Naive thymus-derived CD4-positive, alpha-beta T cell (primary cell): ENCODE results near the gene DENND4B. TPM values are rescaled to one million over a fixed set of nuclear protein-coding genes. Genes with fewer than 3 reads are reported as not detected.

ENCODE experiments used
- ATAC-seq: fragments of 150-1000 bp; cut with Tn5 transposase; 2 replicates; pipeline ENCODE4 v1.10.0; 2021; ENCODE audit warnings: mild to moderate bottlenecking, moderate library complexity
- CTCF ChIA-PET: fragments of 350-600 bp; sonication (Branson Sonifier 250); formaldehyde crosslinking; loops from one replicate; lab custom pipeline; 2021; ENCODE audit warnings: antibody characterized with exemption; lab: Charles Lee
- POLR2A ChIA-PET: fragments of 350-600 bp; sonication (Branson Sonifier 250); formaldehyde crosslinking; loops from one replicate; lab custom pipeline; 2021; ENCODE audit warnings: antibody characterized with exemption, inconsistent platforms; lab: Charles Lee
- DNase-seq, 9 donors: peaks; one replicate each; pipeline versions ENCODE4 v3.0.0 to v3.0.0-alpha.2; 2020 to 2022; ENCODE audit warnings: mixed read lengths in 1 of 9
- H3K27ac ChIP-seq: one replicate; pipeline ENCODE4 v1.7.0; 2013; ENCODE audit warnings: mild to moderate bottlenecking, low read depth, low read length, moderate library complexity
- H3K27me3 ChIP-seq, 2 donors: one replicate each; pipeline ENCODE4 v1.7.0; 2013; ENCODE audit warnings: low read length in 2 of 2, mild to moderate bottlenecking in 2 of 2, moderate library complexity in 2 of 2; ENCODE audit not compliant: control insufficient read depth in 2 of 2, insufficient read depth in 2 of 2
- H3K36me3 ChIP-seq, 3 experiments: 1 replicate in 2 of 3; 2 replicates in 1 of 3; pipeline ENCODE4 v1.7.0; 2013; ENCODE audit warnings: low read length in 3 of 3, mild to moderate bottlenecking in 3 of 3, moderate library complexity in 1 of 3; ENCODE audit not compliant: insufficient read depth in 3 of 3, control insufficient read depth in 2 of 3
- H3K4me1 ChIP-seq, 2 donors: one replicate each; pipeline ENCODE4 v1.7.0; 2013; ENCODE audit warnings: low read length in 2 of 2, mild to moderate bottlenecking in 2 of 2, moderate library complexity in 1 of 2; ENCODE audit not compliant: control insufficient read depth in 2 of 2, insufficient read depth in 2 of 2
- H3K4me3 ChIP-seq: 2 replicates; pipeline ENCODE4 v1.7.0; 2013; ENCODE audit warnings: mild to moderate bottlenecking, low read length
- H3K9me3 ChIP-seq, 3 experiments: 1 replicate in 2 of 3; 2 replicates in 1 of 3; pipeline ENCODE4 v1.7.0; 2013; ENCODE audit warnings: low read length in 3 of 3; ENCODE audit not compliant: control insufficient read depth in 2 of 3
- H3K27ac Mint-ChIP-seq, 9 donors: one replicate each; pipeline ENCODE4 v1.8.0; 2020 to 2022; ENCODE audit warnings: mixed read lengths in 9 of 9, mild to moderate bottlenecking in 8 of 9, moderate library complexity in 5 of 9, inconsistent platforms in 2 of 9
- H3K27me3 Mint-ChIP-seq, 5 donors: one replicate each; pipeline ENCODE4 v1.8.0; 2021 to 2022; ENCODE audit warnings: mixed read lengths in 5 of 5, mild to moderate bottlenecking in 1 of 5
- H3K36me3 Mint-ChIP-seq, 5 donors: one replicate each; pipeline ENCODE4 v1.8.0; 2020 to 2022; ENCODE audit warnings: mixed read lengths in 5 of 5, mild to moderate bottlenecking in 3 of 5, inconsistent platforms in 1 of 5
- H3K4me1 Mint-ChIP-seq, 7 donors: one replicate each; pipeline ENCODE4 v1.8.0; 2020 to 2022; ENCODE audit warnings: mixed read lengths in 7 of 7, mild to moderate bottlenecking in 3 of 7, inconsistent platforms in 1 of 7
- H3K4me3 Mint-ChIP-seq, 10 donors: one replicate each; pipeline ENCODE4 v1.8.0; 2020 to 2022; ENCODE audit warnings: mild to moderate bottlenecking in 10 of 10, mixed read lengths in 10 of 10, moderate library complexity in 6 of 10, inconsistent platforms in 2 of 10
- H3K9me3 Mint-ChIP-seq, 11 donors: one replicate each; pipeline ENCODE4 v1.8.0; 2020 to 2022; ENCODE audit warnings: mixed read lengths in 11 of 11, mild to moderate bottlenecking in 4 of 11, inconsistent platforms in 1 of 11, moderate library complexity in 1 of 11
- intact Hi-C, 2 donors: fragments of 100-400 bp; cut with micrococcal nuclease; formaldehyde crosslinking; loops; one replicate each; pipeline ENCODE4 v1.15.1; 2023
- polyA plus RNA-seq, 2 donors: library from polyadenylated mRNA; unstranded; fragments of 300-500 nt; fragmentation: Illumina TruSeq; gene quantifications; one replicate each; pipeline ENCODE4 v1.2.3, GENCODE V29; 2021
- total RNA-seq, 6 experiments: library from RNA in 5 of 6; stranded (reverse) in 5 of 6; gene quantifications; 1 replicate in 5 of 6; 2 replicates in 1 of 6; pipeline ENCODE4 v1.2.3 and lab custom pipeline; 2021 to 2026

Gene DENND4B
- total and polyA plus RNA-seq, 7 experiments from 2014 or later: 12.5 to 223 (median 170) TPM

GRCh38 chr1:153962088-153963029, 15.8 kb upstream of the DENND4B start:
- H3K27me3 ChIP-seq: no peaks in the 10 kb centered on the region
- CTCF ChIA-PET: interaction anchor here (0.9 to 1.3 kb wide), 5 partner anchors 17 to 165 kb away, joined by 3 to 5 read pairs (median 4); no protein-coding TSS in a partner anchor
- no peaks in the 10 kb centered on the region for H3K9me3 Mint-ChIP-seq
- no peak for DNase-seq
- peaks cover 34 to 68% (median 61%) of the 10 kb centered on the region in 7 donors for H3K4me1 Mint-ChIP-seq
- peak overlapping the region; percentile 84 for H3K27ac ChIP-seq
- POLR2A ChIA-PET: interaction anchor here (0.5 to 12.8 kb wide), 15 partner anchors 9 to 1835 kb away, joined by 3 to 159 read pairs (median 6); partner anchors contain the start of genes DENND4B, GATAD2B, JTB and RAB13
- H3K36me3 ChIP-seq: peaks cover 0 to 15% (median 0%) of the 10 kb centered on the region in 3 experiments
- intact Hi-C loops: loop anchor here (1.0 to 10.0 kb wide), 7 partner anchors 15 to 992 kb away; partner anchors contain the start of genes RPS27 (in 2 of the 2), JTB (in 1 of the 2), PBXIP1 (in 1 of the 2) and S100A6 (in 1 of the 2)
- H3K27ac Mint-ChIP-seq: peak overlapping the region; percentile 88 to 98 (median 93)
- peak overlapping the region; percentile 87 to 96 (median 91) for H3K4me3 Mint-ChIP-seq
- peak overlapping the region; percentile 91 for H3K4me3 ChIP-seq
- H3K9me3 ChIP-seq: no peaks in the 10 kb centered on the region
- H3K27me3 Mint-ChIP-seq: no peaks in the 10 kb centered on the region
- peaks cover 30 to 33% of the 10 kb centered on the region in 2 donors for H3K4me1 ChIP-seq
- peaks cover 0 to 14% (median 0%) of the 10 kb centered on the region in 5 donors for H3K36me3 Mint-ChIP-seq
- ATAC-seq: no peak

- H3K4me3 ChIP-seq: no peak overlapping the region
- DNase-seq (no peak), ATAC-seq (no peak)
- peaks cover 0 to 13% (median 0%) of the 10 kb centered on the region in 3 experiments for H3K36me3 ChIP-seq
- H3K4me1 Mint-ChIP-seq: peaks cover 36 to 69% (median 63%) of the 10 kb centered on the region in 7 donors
- no peaks in the 10 kb centered on the region for H3K27me3 Mint-ChIP-seq
- H3K27ac ChIP-seq: no peak overlapping the region
- peak overlapping the region; percentile 28 to 94 (median 88) for H3K4me3 Mint-ChIP-seq
- no peaks in the 10 kb centered on the region for H3K27me3 ChIP-seq
- H3K9me3 ChIP-seq: no peaks in the 10 kb centered on the region
- intact Hi-C loops: loop anchor here (10.0 kb wide), 2 partner anchors 427 to 993 kb away; partner anchors contain the start of genes PBXIP1 (in 1 of the 2) and S100A6 (in 1 of the 2)
- no peaks in the 10 kb centered on the region for H3K9me3 Mint-ChIP-seq
- H3K4me1 ChIP-seq: peaks cover 30 to 35% of the 10 kb centered on the region in 2 donors
- H3K27ac Mint-ChIP-seq: peak overlapping the region in 8 of 9 donors; percentile 1 to 97 (median 84)
- peaks cover 0 to 17% (median 0%) of the 10 kb centered on the region in 5 donors for H3K36me3 Mint-ChIP-seq
- ChIA-PET POLR2A (interaction anchor here (0.6 to 12.8 kb wide), 4 partner anchors 11 to 18 kb away, joined by 3 to 159 read pairs (median 22); partner anchors contain the start of genes DENND4B and JTB), CTCF (interaction anchor here (0.9 kb wide), 1 partner anchor 26 kb away, joined by 4 read pairs; no protein-coding TSS in a partner anchor)
These were observed 14.9 kb upstream of the DENND4B start for GRCh38 chr1:153961421-153961820.

GRCh38 chr1:153960206-153960605, 13.7 kb upstream of the DENND4B start:
- Mint-ChIP-seq H3K36me3 (peaks cover 0 to 13% (median 0%) of the 10 kb centered on the region in 5 donors), H3K27ac (peak overlapping the region in 7 of 9 donors; percentile 7 to 97 (median 90)), H3K27me3 (no peaks in the 10 kb centered on the region), H3K4me3 (peak overlapping the region in 1 of 10 donors; percentile 41), H3K4me1 (peaks cover 36 to 70% (median 62%) of the 10 kb centered on the region in 7 donors), H3K9me3 (no peaks in the 10 kb centered on the region)
- ATAC-seq: no peak
- Histone ChIP-seq H3K36me3 (peaks cover 0 to 13% (median 0%) of the 10 kb centered on the region in 3 experiments), H3K4me1 (peaks cover 31 to 39% of the 10 kb centered on the region in 2 donors), H3K27me3 (no peaks in the 10 kb centered on the region), H3K27ac (no peak overlapping the region), H3K4me3 (no peak overlapping the region), H3K9me3 (no peaks in the 10 kb centered on the region)
- intact Hi-C loops: loop anchor here (10.0 kb wide), 2 partner anchors 425 to 995 kb away; partner anchors contain the start of genes PBXIP1 (in 1 of the 2) and S100A6 (in 1 of the 2)
- POLR2A ChIA-PET: interaction anchor here (0.7 to 12.8 kb wide), 5 partner anchors 8 to 33 kb away, joined by 3 to 159 read pairs (median 30); partner anchors contain the start of genes CREB3L4, DENND4B and RPS27
- CTCF ChIA-PET: no interaction called here
- DNase-seq: no peak

- Mint-ChIP-seq H3K27ac (peak overlapping the region in 7 of 9 donors; percentile 44 to 95 (median 90)), H3K36me3 (peaks cover 0 to 13% (median 0%) of the 10 kb centered on the region in 5 donors), H3K4me1 (peaks cover 35 to 71% (median 68%) of the 10 kb centered on the region in 7 donors), H3K9me3 (no peaks in the 10 kb centered on the region), H3K4me3 (peak overlapping the region in 3 of 10 donors; percentile 39 to 100 (median 50)), H3K27me3 (no peaks in the 10 kb centered on the region)
- Histone ChIP-seq H3K9me3 (no peaks in the 10 kb centered on the region), H3K4me1 (peaks cover 35 to 43% of the 10 kb centered on the region in 2 donors), H3K4me3 (no peak overlapping the region), H3K27me3 (no peaks in the 10 kb centered on the region), H3K27ac (peak overlapping the region; percentile 92), H3K36me3 (peaks cover 0 to 18% (median under 1%) of the 10 kb centered on the region in 3 experiments)
- DNase-seq (no peak), ATAC-seq (no peak)
- POLR2A ChIA-PET: interaction anchor here (0.6 to 12.8 kb wide), 7 partner anchors 9 to 231 kb away, joined by 3 to 159 read pairs (median 30); partner anchors contain the start of genes CREB3L4, DENND4B, INTS3 and JTB
- intact Hi-C loops: loop anchor here (2.0 to 5.0 kb wide), 8 partner anchors 17 to 1898 kb away; partner anchors contain the start of genes GATAD2B (in 1 of the 2), GON4L (in 1 of the 2), HAX1 (in 1 of the 2) and ILF2 (in 1 of the 2)
- CTCF ChIA-PET: interaction anchor here (0.8 to 1.0 kb wide), 2 partner anchors 16 to 41 kb away, joined by 3 read pairs; no protein-coding TSS in a partner anchor
These were observed 12.9 kb upstream of the DENND4B start for GRCh38 chr1:153959454-153959853.

GRCh38 chr1:153958961-153959260, 12.4 kb upstream of the DENND4B start:
- POLR2A ChIA-PET: interaction anchor here (1.1 to 12.8 kb wide), 8 partner anchors 9 to 183 kb away, joined by 3 to 159 read pairs (median 23); partner anchors contain the start of genes CREB3L4, DENND4B, GATAD2B and JTB

More at GRCh38 chr1:153958961-153959260, 12.4 kb upstream of the DENND4B start:
- Histone ChIP-seq H3K27me3 (no peaks in the 10 kb centered on the region), H3K36me3 (peaks cover 0 to 23% (median 6%) of the 10 kb centered on the region in 3 experiments), H3K4me3 (peak overlapping the region; percentile 74), H3K9me3 (no peaks in the 10 kb centered on the region), H3K4me1 (peaks cover 35 to 38% of the 10 kb centered on the region in 2 donors), H3K27ac (peak overlapping the region; percentile 92)
- Mint-ChIP-seq H3K36me3 (peaks cover 0 to 18% (median 5%) of the 10 kb centered on the region in 5 donors), H3K27me3 (no peaks in the 10 kb centered on the region), H3K27ac (peak overlapping the region; percentile 89 to 98 (median 94)), H3K4me1 (peaks cover 37 to 71% (median 69%) of the 10 kb centered on the region in 7 donors), H3K4me3 (peak overlapping the region; percentile 91 to 100 (median 97)), H3K9me3 (no peaks in the 10 kb centered on the region)
- no peak for DNase-seq
- ATAC-seq: no peak
- CTCF ChIA-PET: interaction anchor here (0.8 to 5.5 kb wide), 4 partner anchors 13 to 40 kb away, joined by 3 to 36 read pairs (median 3); partner anchors contain the start of genes DENND4B and JTB
- intact Hi-C loops: loop anchor here (1.0 to 5.0 kb wide), 15 partner anchors 8 to 1898 kb away; partner anchors contain the start of genes HAX1 (in 2 of the 2), JTB (in 2 of the 2), RPS27 (in 2 of the 2) and CREB3L4 (in 1 of the 2)
